ENCODE results near the gene CDK2AP2. TPM values are rescaled to one million over a fixed set of nuclear protein-coding genes. Genes with fewer than 3 reads are reported as not detected.

Gene CDK2AP2
- total and polyA plus RNA-seq, 2 experiments from 2014 or later, result 48.6 to 120 TPM

GRCh38 chr11:67489885-67490726, 17.9 kb downstream of the CDK2AP2 start:
- Histone ChIP-seq H4K20me1 (replicated peaks; ENCODE audit: insufficient read depth) (no peaks in the 10 kb centered on the region; the same call in 1 of the 2 replicates), H2AFZ (no peak overlapping the region), H3K79me2 (replicated peaks; ENCODE audit: insufficient read depth) (no peaks in the 10 kb centered on the region), H3K9me2 (ENCODE audit: insufficient read depth) (no peaks in the 10 kb centered on the region), H3K36me3 (ENCODE audit: insufficient read depth) (no peaks in the 10 kb centered on the region; the same call in 1 of the 2 replicates), H3K4me3 (no peak overlapping the region), H3F3A (replicated peaks; ENCODE audit: low read depth) (0 out of 2 replicates have a peak, but pooled peaks cover 3% of the 10 kb centered on the region), H3K27ac (ENCODE audit: low read depth) (no peak overlapping the region), H3K4me1 (ENCODE audit: insufficient read depth) (no peaks in the 10 kb centered on the region), H3K4me2 (no peak overlapping the region), H3K27me3 (ENCODE audit: insufficient read depth) (no peaks in the 10 kb centered on the region)
- TF ChIP-seq ZNF462 (CRISPR knock-in tag; IDR thresholded peaks at IDR 0.05) (no peak), POLR2AphosphoS5 (IDR thresholded peaks at IDR 0.05; ENCODE audit: low read depth) (no peak), CTCF (conservative IDR thresholded peaks at IDR 0.05; ENCODE audit: low read depth in 2 of 2) (no peak), JUNB (IDR thresholded peaks at IDR 0.05; ENCODE audit: unreplicated experiment) (no peak), STAT1 (IDR thresholded peaks at IDR 0.05; ENCODE audit: unreplicated experiment) (no peak), EZH2phosphoT487 (IDR thresholded peaks at IDR 0.05; ENCODE audit: unreplicated experiment) (no peak)
- Mint-ChIP-seq H3K4me1 (peaks cover 7% of the 10 kb centered on the region), H3K36me3 (ENCODE audit: low read depth) (peaks cover 9% of the 10 kb centered on the region; the same call in 1 of the 3 replicates), H3K27me3 (ENCODE audit: insufficient read depth, low read depth, poor library complexity) (peaks cover 8% of the 10 kb centered on the region), H3K27ac (no peak overlapping the region), H3K9me3 (no peaks in the 10 kb centered on the region), H3K4me3 (no peak overlapping the region; the same call in 2 of the 3 replicates)
- DNase-seq (ENCODE audit: low spot score) (no peak), ATAC-seq (no peak)

Measured in GM23338 (cell line).